Liver (tissue), 3 donors: ENCODE measurements around the gene PROK1.
"Not testable (repeated sequence)": the region's sequence is repeated elsewhere in the genome, so short reads cannot be mapped to it uniquely, and the experiment has no call there.

Experiments used
- ATF3 ChIP-seq: IDR thresholded peaks from 2 replicates; pipeline ENCODE4 v1.6.1; 2016; ENCODE audit warnings: antibody characterized with exemption
- CTCF ChIP-seq: fragments of 150-350 bp; IDR thresholded peaks from 2 replicates; pipeline ENCODE4 v1.5.1; 2017; ENCODE audit warnings: improper control_type of control experiment, low read depth, low read length; ENCODE audit not compliant: missing input control
- EGR1 ChIP-seq, 2 donors: IDR thresholded peaks; 2 replicates each; pipeline ENCODE4 v1.6.1; 2016 to 2018; ENCODE audit warnings: antibody characterized with exemption in 2 of 2, low read depth in 2 of 2
- GABPA ChIP-seq, 2 donors: IDR thresholded peaks in 1 of 2; conservative IDR thresholded peaks in 1 of 2; 2 replicates each; pipeline ENCODE4 v1.6.1; 2016; ENCODE audit warnings: antibody characterized with exemption in 2 of 2, mild to moderate bottlenecking in 1 of 2, moderate library complexity in 1 of 2
- HNF4G ChIP-seq: IDR thresholded peaks from 2 replicates; pipeline ENCODE4 v1.6.1; 2016; ENCODE audit warnings: antibody characterized with exemption
- RAD21 ChIP-seq, 2 donors: IDR thresholded peaks; 2 replicates each; pipeline ENCODE4 v1.6.1; 2016; ENCODE audit warnings: antibody characterized with exemption in 2 of 2, mild to moderate bottlenecking in 2 of 2
- RXRA ChIP-seq, 2 donors: IDR thresholded peaks; 2 replicates each; pipeline ENCODE4 v1.6.1; 2017 to 2018; ENCODE audit warnings: antibody characterized with exemption in 2 of 2, mild to moderate bottlenecking in 1 of 2
- YY1 ChIP-seq: IDR thresholded peaks from 2 replicates; pipeline ENCODE4 v1.6.1; 2016; ENCODE audit warnings: antibody characterized with exemption, mild to moderate bottlenecking
- TF ChIP-seq, protein P1 (sequence below): IDR thresholded peaks from 2 replicates; pipeline ENCODE4 v1.6.1; 2016; ENCODE audit warnings: antibody characterized with exemption
- donor health status: healthy.
- donor health status: healthy.

GRCh38 chr1:110406407-110406806, 44.5 kb upstream of the PROK1 start:
- TF ChIP-seq HNF4G; CTCF; RAD21 (IDR thresholded peaks at IDR 0.05); EGR1 (IDR thresholded peaks at IDR 0.05; ENCODE audit: low read depth in 2 of 2); ATF3; GABPA (IDR thresholded peaks at IDR 0.05 in 1 of 2, conservative IDR thresholded peaks at IDR 0.05 in 1 of 2); YY1; RXRA (IDR thresholded peaks at IDR 0.05): not testable (repeated sequence)
- TF ChIP-seq, protein P1, sequence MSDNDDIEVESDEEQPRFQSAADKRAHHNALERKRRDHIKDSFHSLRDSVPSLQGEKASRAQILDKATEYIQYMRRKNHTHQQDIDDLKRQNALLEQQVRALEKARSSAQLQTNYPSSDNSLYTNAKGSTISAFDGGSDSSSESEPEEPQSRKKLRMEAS, result not testable (repeated sequence)
